IMR-90 (cell line): ENCODE measurements around the gene YRDC. TPM values are rescaled to one million over a fixed set of nuclear protein-coding genes. Genes with fewer than 3 reads are reported as not detected.

Source experiments
- ATAC-seq: fragments of 200-7000 bp; cut with Tn5 transposase; 2 replicates; pipeline ENCODE4 v1.9.1; 2020; ENCODE audit warnings: low read depth, mild to moderate bottlenecking, moderate library complexity
- BruUV-seq: library from RNA; stranded (reverse); fragments of 400-500 nt; replicated peaks from 2 replicates; lab custom pipeline; 2021; lab: Mats Ljungman, UMichigan
- CTCF ChIA-PET: fragments of 300-600 bp; formaldehyde crosslinking; extraction: SDS; loops from one replicate; lab custom pipeline; 2021; ENCODE audit warnings: antibody characterized with exemption; lab: Yijun Ruan, JAX
- POLR2A ChIA-PET: fragments of 300-600 bp; sonication (Branson Sonifier 250); formaldehyde crosslinking; loops from one replicate; lab custom pipeline; 2022; ENCODE audit warnings: antibody characterized with exemption; ENCODE audit not compliant: unreplicated experiment; lab: Charles Lee
- DNase-seq: peaks from one replicate; pipeline ENCODE4 v3.0.0; 2013
- H2AFZ ChIP-seq: replicated peaks from 2 replicates; pipeline ENCODE3; 2013; ENCODE audit warnings: low read length, mild to moderate bottlenecking; ENCODE audit not compliant: poor library complexity
- H2AK5ac ChIP-seq: 2 replicates; pipeline ENCODE4 v1.6.1; 2013; ENCODE audit warnings: low read depth, low read length, inconsistent platforms
- H2AK9ac ChIP-seq: replicated peaks from 2 replicates; pipeline ENCODE3; 2013; ENCODE audit warnings: mild to moderate bottlenecking, low read depth, low read length, moderate library complexity; ENCODE audit not compliant: poor library complexity
- H2BK120ac ChIP-seq: 2 replicates; pipeline ENCODE4 v1.6.1; 2013; ENCODE audit warnings: low read depth, low read length, inconsistent platforms
- H2BK15ac ChIP-seq: 3 replicates; pipeline ENCODE4 v1.6.1; 2013; ENCODE audit warnings: low read depth, low read length, inconsistent platforms
- H2BK20ac ChIP-seq: 2 replicates; pipeline ENCODE4 v1.6.1; 2013; ENCODE audit warnings: low read depth, mild to moderate bottlenecking, inconsistent platforms, low read length, moderate library complexity
- H2BK5ac ChIP-seq: 2 replicates; pipeline ENCODE4 v1.6.1; 2013; ENCODE audit warnings: mild to moderate bottlenecking, low read depth, low read length, inconsistent platforms; ENCODE audit not compliant: poor library complexity, severe bottlenecking
- H3K14ac ChIP-seq: replicated peaks from 2 replicates; pipeline ENCODE4 v1.6.1; 2013; ENCODE audit warnings: low read depth, low read length, inconsistent platforms
- H3K18ac ChIP-seq: 2 replicates; pipeline ENCODE4 v1.6.1; 2013; ENCODE audit warnings: low read depth, low read length, control low read depth
- H3K23ac ChIP-seq: 2 replicates; pipeline ENCODE4 v1.6.1; 2013; ENCODE audit warnings: low read depth, low read length, inconsistent platforms
- H3K27ac ChIP-seq: 2 replicates; pipeline ENCODE4 v1.5.1; 2013; ENCODE audit warnings: mild to moderate bottlenecking, control low read depth, low read length; ENCODE audit not compliant: insufficient read depth
- H3K27me3 ChIP-seq: 2 replicates; pipeline ENCODE4 v1.6.1; 2013; ENCODE audit warnings: low read length; ENCODE audit not compliant: control insufficient read depth, insufficient read depth
- H3K36me3 ChIP-seq: 2 replicates; pipeline ENCODE4 v1.6.1; 2013; ENCODE audit warnings: low read length, mixed read lengths; ENCODE audit not compliant: control insufficient read depth, insufficient read depth
- H3K4ac ChIP-seq: 2 replicates; pipeline ENCODE4 v1.6.1; 2013; ENCODE audit warnings: low read depth, low read length, inconsistent platforms
- H3K4me1 ChIP-seq: 2 replicates; pipeline ENCODE4 v1.6.1; 2013; ENCODE audit warnings: low read length, mixed read lengths; ENCODE audit not compliant: control insufficient read depth, insufficient read depth
- H3K4me2 ChIP-seq: 2 replicates; pipeline ENCODE4 v1.6.1; 2013; ENCODE audit warnings: low read depth, mild to moderate bottlenecking, control low read depth, low read length, moderate library complexity
- H3K4me3 ChIP-seq: 2 replicates; pipeline ENCODE4 v1.5.1; 2013; ENCODE audit warnings: low read depth, mild to moderate bottlenecking, control low read depth, low read length, moderate library complexity; ENCODE audit not compliant: insufficient read depth
- H3K56ac ChIP-seq: 2 replicates; pipeline ENCODE4 v1.6.1; 2013; ENCODE audit warnings: low read length, inconsistent platforms; ENCODE audit not compliant: insufficient read depth; ENCODE audit errors: extremely low read depth
- H3K79me1 ChIP-seq, 2 experiments: 2 replicates each; pipeline ENCODE4 v1.6.1; 2013; ENCODE audit warnings: low read length in 2 of 2, inconsistent platforms in 1 of 2, low read depth in 1 of 2
- H3K9ac ChIP-seq: 2 replicates; pipeline ENCODE4 v1.6.1; 2013; ENCODE audit warnings: low read depth, low read length, control low read depth
- H3K9me1 ChIP-seq: 2 replicates; pipeline ENCODE4 v1.6.1; 2013; ENCODE audit warnings: low read length, inconsistent platforms; ENCODE audit not compliant: insufficient read depth
- H3K9me3 ChIP-seq: 2 replicates; pipeline ENCODE4 v1.6.1; 2013; ENCODE audit warnings: low read length; ENCODE audit not compliant: control insufficient read depth, insufficient read depth
- H4K20me1 ChIP-seq: 2 replicates; pipeline ENCODE4 v1.6.1; 2013; ENCODE audit warnings: low read length, inconsistent platforms; ENCODE audit not compliant: insufficient read depth
- H4K5ac ChIP-seq: 2 replicates; pipeline ENCODE4 v1.6.1; 2013; ENCODE audit warnings: mild to moderate bottlenecking, low read depth, low read length, control low read depth
- H4K8ac ChIP-seq, 2 experiments: 2 replicates each; pipeline ENCODE4 v1.6.1; 2013; ENCODE audit warnings: low read depth in 2 of 2, low read length in 2 of 2, control low read depth in 1 of 2, inconsistent platforms in 1 of 2
- H4K91ac ChIP-seq: 2 replicates; pipeline ENCODE4 v1.6.1; 2013; ENCODE audit warnings: low read depth, low read length, inconsistent platforms; ENCODE audit not compliant: insufficient read depth
- BHLHE40 ChIP-seq: fragments of 150-350 bp; IDR thresholded peaks from 2 replicates; pipeline ENCODE4 v1.6.1; 2016; ENCODE audit warnings: mild to moderate bottlenecking, low read depth, low read length
- CHD1 ChIP-seq: IDR thresholded peaks from 2 replicates; pipeline ENCODE4 v1.6.1; 2012; ENCODE audit warnings: low read depth, low read length, improper control_type of control experiment
- CTCF ChIP-seq: conservative IDR thresholded peaks from 2 replicates; pipeline ENCODE4 v1.5.1; 2012; ENCODE audit warnings: mild to moderate bottlenecking, low read depth, low read length, improper control_type of control experiment
- MAFK ChIP-seq: IDR thresholded peaks from 2 replicates; pipeline ENCODE4 v1.6.1; 2012; ENCODE audit warnings: low read depth, low read length, improper control_type of control experiment
- NFE2L2 ChIP-seq: fragments of 150-350 bp; IDR thresholded peaks from 2 replicates; pipeline ENCODE4 v1.6.1; 2016; ENCODE audit warnings: low read depth, mild to moderate bottlenecking, low read length
- RCOR1 ChIP-seq: IDR thresholded peaks from 2 replicates; pipeline ENCODE4 v1.6.1; 2012; ENCODE audit warnings: mild to moderate bottlenecking, low read length, improper control_type of control experiment; ENCODE audit not compliant: insufficient replicate concordance
- RFX5 ChIP-seq: IDR thresholded peaks from 2 replicates; pipeline ENCODE4 v1.8.0; 2012; ENCODE audit warnings: low read depth, mild to moderate bottlenecking, low read length, moderate library complexity
- USF2 ChIP-seq: fragments of 150-350 bp; IDR thresholded peaks from 2 replicates; pipeline ENCODE4 v1.6.1; 2017; ENCODE audit warnings: mild to moderate bottlenecking, antibody characterized with exemption, low read length, low read depth
- WGBS, 2 experiments: methylation state at CpG; one replicate each; pipeline versions ENCODE4 v1.1.5 to v1.1.7; 2013; ENCODE audit warnings: missing lambda C conversion rate in 2 of 2; ENCODE audit not compliant: insufficient read length in 1 of 2; ENCODE audit errors: extremely low coverage in 2 of 2; 5-methylcytosine and 5-hydroxymethylcytosine counted together
- dilution Hi-C: fragments of 300-500 bp; cut with HindIII; formaldehyde crosslinking; loops from one replicate; pipeline ENCODE4 v1.14.3; 2018; ENCODE audit warnings: low sequenced_read_pairs; ENCODE audit not compliant: unreplicated experiment
- in situ Hi-C: fragments of 300-500 bp; cut with MboI; formaldehyde crosslinking; loops from 3 replicates; pipeline ENCODE4 v1.14.3; 2019; ENCODE audit warnings: low sequenced_read_pairs, inconsistent platforms, mixed read lengths
- intact Hi-C: fragments of 100-400 bp; cut with micrococcal nuclease; formaldehyde crosslinking; loops from 2 replicates; pipeline ENCODE4 v1.10.0; 2022
- polyA plus RNA-seq, 3 experiments: library from polyadenylated mRNA; depleted of rRNA; stranded (reverse); fragments of >200 nt; gene quantifications; 2 replicates each; pipeline ENCODE4 v1.2.3, GENCODE V29; 2012; ENCODE audit warnings: low replicate concordance in 1 of 3
- total RNA-seq: library from RNA; depleted of rRNA; stranded (reverse); fragments of >200 nt; gene quantifications from 2 replicates; pipeline ENCODE4 v1.2.3, GENCODE V29; 2012

Gene YRDC
- total and polyA plus RNA-seq, 2 of the 4 experiments (the other 2 are of a cell fraction): 21.0 to 21.7 TPM

GRCh38 chr1:37761416-37762095, 46.5 kb downstream of the YRDC start:
- Histone ChIP-seq H2AFZ (peak overlapping the region; percentile 43), H3K14ac (no peak overlapping the region), H2BK20ac (no peak overlapping the region), H3K18ac (no peak overlapping the region), H2BK120ac (no peak overlapping the region), H4K91ac (no peak overlapping the region), H3K56ac (no peak overlapping the region), H3K27me3 (peaks cover 39% of the 10 kb centered on the region), H3K4me3 (no peak overlapping the region), H2AK5ac (no peak overlapping the region), H2AK9ac (no peak overlapping the region), H3K23ac (no peak overlapping the region), H3K36me3 (no peaks in the 10 kb centered on the region), H3K79me1 (no peaks in the 10 kb centered on the region), H3K4me2 (no peak overlapping the region), H2BK5ac (no peak overlapping the region), H3K9ac (no peak overlapping the region), H4K5ac (no peak overlapping the region), H3K4me1 (no peaks in the 10 kb centered on the region), H4K8ac (no peak overlapping the region), H3K27ac (no peak overlapping the region), H3K9me3 (no peaks in the 10 kb centered on the region; the same call in 1 of the 2 replicates), H3K9me1 (no peaks in the 10 kb centered on the region), H3K4ac (no peak overlapping the region), H2BK15ac (no peak overlapping the region), H4K20me1 (no peaks in the 10 kb centered on the region)
- in situ Hi-C loops: no loop called here
- intact Hi-C loops: no loop called here
- dilution Hi-C loops: no loop called here
- DNase-seq: no peak
- no peak for ATAC-seq
- TF ChIP-seq RCOR1 (no peak), USF2 (no peak), MAFK (no peak), CTCF (no peak), CHD1 (no peak), NFE2L2 (no peak), RFX5 (no peak), BHLHE40 (no peak)
- 44% methylated on average over 42 of the region's 68 CpGs; no CpG with 5 or more reads in 1 of the 2 experiments for WGBS, 2 experiments
- POLR2A ChIA-PET: no interaction called here
- CTCF ChIA-PET: interaction anchor here (0.6 kb wide), 1 partner anchor 325 kb away, joined by 4 read pairs; no protein-coding TSS in a partner anchor
- BruUV-seq: no TSS peak
